Activated naive CD4-positive, alpha-beta T cell treated with anti-CD3 and anti-CD28 coated beads, Interleukin-2, amount 50 U/mL, for 24 hours (primary cell): Measurements from ENCODE around the gene DCUN1D2.
A peak's percentile ranks its signal among the peaks of the same experiment; 100 is the strongest.
"Not testable (repeated sequence)": the region's sequence is repeated elsewhere in the genome, so short reads cannot be mapped to it uniquely, and the experiment has no call there.

Source experiments
- H3K27ac Mint-ChIP-seq: one replicate; pipeline ENCODE4 v1.8.0; 2021; ENCODE audit warnings: mild to moderate bottlenecking, mixed read lengths
- H3K27me3 Mint-ChIP-seq: one replicate; pipeline ENCODE4 v1.8.0; 2021; ENCODE audit warnings: mixed read lengths
- H3K36me3 Mint-ChIP-seq: one replicate; pipeline ENCODE4 v1.8.0; 2021; ENCODE audit warnings: mixed read lengths
- H3K4me1 Mint-ChIP-seq: one replicate; pipeline ENCODE4 v1.8.0; 2021; ENCODE audit warnings: mixed read lengths
- H3K4me3 Mint-ChIP-seq: one replicate; pipeline ENCODE4 v1.8.0; 2021; ENCODE audit warnings: mild to moderate bottlenecking, mixed read lengths
- H3K9me3 Mint-ChIP-seq: one replicate; pipeline ENCODE4 v1.8.0; 2021; ENCODE audit warnings: mixed read lengths

DCUN1D2 gene

DNA sequence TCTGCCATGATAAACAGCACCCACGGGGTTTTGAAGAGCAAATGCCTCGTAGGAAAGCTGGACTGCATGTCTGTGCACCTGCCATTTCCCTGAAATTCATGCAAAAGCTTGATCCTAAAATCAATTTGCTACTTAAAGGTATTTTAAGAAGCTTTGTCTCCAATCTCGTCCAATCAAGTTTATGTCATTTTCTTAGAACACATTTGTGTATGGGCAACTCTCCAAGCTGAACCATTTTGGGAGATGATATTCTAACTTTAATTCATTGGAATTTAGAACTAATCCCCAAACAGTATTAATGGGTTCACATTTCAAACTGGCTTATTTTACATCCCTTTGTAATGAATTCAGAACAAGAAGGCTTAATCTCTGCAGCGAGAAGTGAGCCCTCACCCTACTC is 38.0 kb downstream of the DCUN1D2 start:
- H3K36me3 Mint-ChIP-seq = peaks cover 4% of the 10 kb centered on the region
- no peak overlapping the region for H3K27ac Mint-ChIP-seq
- no peak overlapping the region for H3K4me3 Mint-ChIP-seq
- no peaks in the 10 kb centered on the region for H3K27me3 Mint-ChIP-seq
- no peaks in the 10 kb centered on the region for H3K4me1 Mint-ChIP-seq
- H3K9me3 Mint-ChIP-seq = no peaks in the 10 kb centered on the region

- no peak overlapping the region for H3K4me3 Mint-ChIP-seq
- H3K27ac Mint-ChIP-seq = no peak overlapping the region
- H3K4me1 Mint-ChIP-seq = no peaks in the 10 kb centered on the region
- H3K36me3 Mint-ChIP-seq = peaks cover 4% of the 10 kb centered on the region
- no peaks in the 10 kb centered on the region for H3K27me3 Mint-ChIP-seq
- no peaks in the 10 kb centered on the region for H3K9me3 Mint-ChIP-seq
These were observed 38.5 kb downstream of the DCUN1D2 start for GRCh38 chr13:113451951-113452421.

DNA sequence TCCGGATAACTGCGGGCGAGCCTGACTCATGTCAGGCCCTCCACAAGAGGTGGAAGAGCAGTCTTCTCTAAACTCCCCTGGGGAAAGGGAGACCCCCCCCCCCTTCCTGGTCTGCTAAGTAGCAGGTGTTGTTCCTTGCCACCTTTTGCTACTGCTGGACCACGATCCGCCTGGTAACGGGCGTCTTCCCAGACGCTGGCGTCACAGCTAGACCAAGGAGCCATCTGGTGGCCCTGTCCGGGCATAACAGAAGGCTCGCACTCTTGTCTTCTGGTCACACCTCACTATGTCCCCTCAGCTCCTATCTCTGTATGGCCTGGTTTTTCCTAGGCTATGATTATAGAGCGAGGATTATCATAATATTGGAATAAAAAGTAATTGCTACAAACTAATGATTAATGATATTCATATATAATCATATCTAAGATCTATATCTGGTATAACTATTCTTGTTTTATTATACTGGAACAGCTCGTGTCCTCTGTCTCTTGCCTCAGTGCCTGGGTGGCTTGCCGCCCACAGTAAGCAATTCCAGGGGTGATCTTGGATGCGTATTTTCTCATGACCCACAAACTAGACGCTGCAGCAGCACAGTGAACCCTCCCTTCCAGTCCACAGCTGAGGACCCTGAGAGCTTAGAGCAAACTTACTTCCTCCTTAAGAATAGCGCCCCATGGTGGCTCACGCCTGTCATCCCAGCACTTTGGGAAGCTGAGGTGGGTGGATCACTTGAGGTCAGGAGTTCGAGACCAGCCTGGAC is 39.5 kb downstream of the DCUN1D2 start:
- not testable (repeated sequence) for H3K36me3 Mint-ChIP-seq, H3K27ac Mint-ChIP-seq, H3K9me3 Mint-ChIP-seq, H3K4me1 Mint-ChIP-seq, H3K4me3 Mint-ChIP-seq, H3K27me3 Mint-ChIP-seq

DNA sequence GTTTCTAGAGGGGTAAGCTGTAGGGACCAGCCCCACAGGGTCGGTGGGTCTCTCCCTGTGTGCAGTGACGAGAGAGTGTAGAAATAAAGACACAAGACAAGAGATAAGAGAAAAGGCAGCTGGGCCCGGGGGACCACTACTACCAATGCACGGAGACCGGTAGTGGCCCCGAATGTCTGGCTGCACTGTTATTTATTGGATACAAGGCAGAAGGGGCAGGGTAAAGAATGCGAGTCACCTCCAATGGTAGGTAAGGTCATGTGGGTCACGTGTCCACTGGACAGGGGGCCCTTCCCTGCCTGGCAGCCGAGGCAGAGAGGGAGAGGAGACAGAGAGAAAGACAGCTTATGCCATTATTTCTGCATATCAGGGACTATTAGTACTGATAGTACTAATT is 40.2 kb downstream of the DCUN1D2 start:
- not testable (repeated sequence) for H3K27me3 Mint-ChIP-seq, H3K4me1 Mint-ChIP-seq, H3K27ac Mint-ChIP-seq, H3K9me3 Mint-ChIP-seq, H3K36me3 Mint-ChIP-seq, H3K4me3 Mint-ChIP-seq

DNA sequence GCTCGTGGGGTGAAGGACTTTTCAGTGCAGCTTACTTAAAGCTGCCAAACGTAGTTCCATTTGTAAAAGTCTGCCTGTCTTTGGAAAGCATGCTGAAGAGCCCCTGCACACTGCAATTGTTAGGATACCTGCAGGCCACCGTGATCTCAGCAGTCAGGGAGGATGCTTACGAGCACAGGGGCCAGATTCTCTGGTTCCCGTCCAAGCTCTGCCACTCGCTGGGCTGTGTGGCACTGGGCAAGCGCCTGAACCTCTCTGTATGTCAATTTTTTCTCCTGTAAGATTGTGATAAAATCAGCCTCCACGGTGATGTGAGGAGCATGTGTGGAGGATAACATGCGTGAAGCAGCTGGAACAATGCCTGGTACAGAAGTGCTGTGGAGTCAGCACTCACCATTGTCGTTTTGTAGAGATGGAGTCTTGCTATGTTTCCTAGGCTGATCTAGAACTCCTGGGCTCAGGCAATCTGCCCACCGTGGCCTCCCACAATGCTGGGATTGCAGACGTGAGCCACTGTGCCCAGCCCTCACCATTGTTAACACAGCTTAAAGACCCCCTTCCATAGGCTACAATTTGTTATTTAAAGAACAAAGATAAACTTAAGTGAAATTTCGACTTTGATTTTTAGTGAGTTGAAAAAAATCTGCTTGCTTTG is 40.7 kb downstream of the DCUN1D2 start:
- H3K4me1 Mint-ChIP-seq = no peaks in the 10 kb centered on the region
- no peaks in the 10 kb centered on the region for H3K27me3 Mint-ChIP-seq
- H3K4me3 Mint-ChIP-seq = peak overlapping the region; percentile 68

DNA sequence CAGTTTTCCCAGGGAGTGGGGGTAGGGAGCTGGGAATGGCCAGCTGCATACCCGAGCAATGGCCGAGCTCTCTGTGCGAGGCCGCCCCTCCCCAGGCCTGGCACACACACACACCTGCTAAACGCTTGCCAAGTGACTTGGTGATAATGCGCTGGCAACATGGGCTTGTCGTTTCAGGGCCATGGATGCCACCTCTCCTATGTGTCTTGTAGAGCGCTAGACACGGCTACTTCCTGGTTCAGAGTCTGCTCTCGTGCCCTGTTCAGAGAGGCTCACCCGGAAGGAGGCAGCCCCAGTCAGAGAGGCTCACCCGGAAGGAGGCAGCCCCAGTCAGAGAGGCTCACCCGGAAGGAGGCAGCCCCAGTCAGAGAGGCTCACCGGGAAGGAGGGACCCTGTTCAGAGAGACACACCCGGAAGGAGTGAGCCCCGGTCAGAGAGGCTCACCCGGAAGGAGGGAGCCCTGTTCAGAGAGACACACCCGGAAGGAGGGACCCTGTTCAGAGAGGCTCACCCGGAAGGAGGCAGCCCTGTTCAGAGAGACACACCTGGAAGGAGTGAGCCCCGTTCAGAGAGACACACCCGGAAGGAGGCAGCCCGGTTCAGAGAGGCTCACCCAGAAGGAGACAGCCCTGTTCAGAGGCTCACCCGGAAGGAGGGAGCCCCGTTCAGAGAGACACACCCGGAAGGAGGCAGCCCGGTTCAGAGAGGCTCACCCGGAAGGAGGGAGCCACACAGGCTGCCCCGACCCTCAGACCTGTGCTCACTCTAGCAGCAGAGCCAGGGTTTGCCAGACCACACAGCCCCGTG is 41.4 kb downstream of the DCUN1D2 start:
- no peaks in the 10 kb centered on the region for H3K27me3 Mint-ChIP-seq
- peak overlapping the region; percentile 68 for H3K4me3 Mint-ChIP-seq
- H3K27ac Mint-ChIP-seq = peak overlapping the region; percentile 35
- peaks cover 3% of the 10 kb centered on the region for H3K36me3 Mint-ChIP-seq
- no peaks in the 10 kb centered on the region for H3K9me3 Mint-ChIP-seq
- H3K4me1 Mint-ChIP-seq = no peaks in the 10 kb centered on the region

More for the DNA sequence above, 40.7 kb downstream of the DCUN1D2 start:
- Mint-ChIP-seq H3K9me3 (no peaks in the 10 kb centered on the region), H3K27ac (peak overlapping the region; percentile 35), H3K36me3 (peaks cover 4% of the 10 kb centered on the region)

GRCh38 chr13:113448545-113448884 is 42.0 kb downstream of the DCUN1D2 start:
- Mint-ChIP-seq H3K27ac (peak overlapping the region; percentile 35), H3K27me3 (no peaks in the 10 kb centered on the region), H3K36me3 (no peaks in the 10 kb centered on the region), H3K9me3 (no peaks in the 10 kb centered on the region), H3K4me1 (no peaks in the 10 kb centered on the region), H3K4me3 (peak overlapping the region; percentile 68)

GRCh38 chr13:113447596-113447995 is 42.9 kb downstream of the DCUN1D2 start:
- no peaks in the 10 kb centered on the region for H3K4me1 Mint-ChIP-seq
- H3K4me3 Mint-ChIP-seq = no peak overlapping the region
- H3K36me3 Mint-ChIP-seq = peaks cover 3% of the 10 kb centered on the region
- H3K9me3 Mint-ChIP-seq = no peaks in the 10 kb centered on the region
- H3K27ac Mint-ChIP-seq = no peak overlapping the region
- H3K27me3 Mint-ChIP-seq = no peaks in the 10 kb centered on the region

DNA sequence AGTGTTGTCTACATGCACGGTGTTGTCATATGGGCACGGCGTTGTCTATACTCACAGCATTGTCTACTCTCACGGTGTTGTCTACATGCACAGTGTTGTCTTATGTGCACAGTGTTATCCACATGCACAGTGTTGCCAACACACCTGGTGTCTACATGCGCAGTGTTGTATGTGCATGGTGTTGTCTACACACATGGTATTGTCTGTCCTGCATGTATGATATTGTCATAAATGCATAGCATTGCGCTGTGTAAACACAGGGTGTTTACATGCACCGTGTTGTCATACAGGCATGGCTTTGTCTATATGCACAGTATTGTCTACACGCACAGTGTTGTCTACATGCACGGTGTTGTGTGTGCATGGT is 44.0 kb downstream of the DCUN1D2 start:
- H3K4me3 Mint-ChIP-seq = no peak overlapping the region
- no peak overlapping the region for H3K27ac Mint-ChIP-seq
- H3K4me1 Mint-ChIP-seq = no peaks in the 10 kb centered on the region
- H3K9me3 Mint-ChIP-seq = no peaks in the 10 kb centered on the region
- H3K36me3 Mint-ChIP-seq = peaks cover 5% of the 10 kb centered on the region
- no peaks in the 10 kb centered on the region for H3K27me3 Mint-ChIP-seq

GRCh38 chr13:113445791-113446487 is 44.6 kb downstream of the DCUN1D2 start:
- no peak overlapping the region for H3K27ac Mint-ChIP-seq
- H3K4me3 Mint-ChIP-seq = no peak overlapping the region
- H3K4me1 Mint-ChIP-seq = no peaks in the 10 kb centered on the region
- H3K9me3 Mint-ChIP-seq = no peaks in the 10 kb centered on the region
- H3K27me3 Mint-ChIP-seq = no peaks in the 10 kb centered on the region
- H3K36me3 Mint-ChIP-seq = peaks cover 5% of the 10 kb centered on the region

DNA sequence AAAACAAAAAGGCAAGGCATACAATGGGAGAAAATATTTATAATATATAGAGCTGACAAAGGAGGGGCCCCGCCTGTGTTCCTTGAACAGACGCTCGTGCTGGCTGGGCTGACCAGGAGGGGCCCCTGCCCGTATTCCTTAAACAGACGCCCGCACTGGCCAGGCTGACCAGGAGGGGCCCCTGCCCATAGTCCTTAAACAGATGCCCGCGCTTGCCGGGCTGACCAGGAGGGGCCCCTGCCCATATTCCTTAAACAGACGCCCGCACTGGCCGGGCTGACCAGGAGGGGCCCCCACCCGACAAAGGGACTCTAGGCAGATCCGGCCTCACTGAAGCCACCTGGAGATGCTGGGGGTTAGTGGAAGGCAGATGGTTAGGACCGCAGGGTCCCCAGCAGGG is 46.5 kb downstream of the DCUN1D2 start:
- no peaks in the 10 kb centered on the region for H3K4me1 Mint-ChIP-seq
- H3K36me3 Mint-ChIP-seq = peaks cover 5% of the 10 kb centered on the region
- no peak overlapping the region for H3K4me3 Mint-ChIP-seq
- H3K27ac Mint-ChIP-seq = no peak overlapping the region
- H3K9me3 Mint-ChIP-seq = no peaks in the 10 kb centered on the region
- H3K27me3 Mint-ChIP-seq = no peaks in the 10 kb centered on the region

DNA sequence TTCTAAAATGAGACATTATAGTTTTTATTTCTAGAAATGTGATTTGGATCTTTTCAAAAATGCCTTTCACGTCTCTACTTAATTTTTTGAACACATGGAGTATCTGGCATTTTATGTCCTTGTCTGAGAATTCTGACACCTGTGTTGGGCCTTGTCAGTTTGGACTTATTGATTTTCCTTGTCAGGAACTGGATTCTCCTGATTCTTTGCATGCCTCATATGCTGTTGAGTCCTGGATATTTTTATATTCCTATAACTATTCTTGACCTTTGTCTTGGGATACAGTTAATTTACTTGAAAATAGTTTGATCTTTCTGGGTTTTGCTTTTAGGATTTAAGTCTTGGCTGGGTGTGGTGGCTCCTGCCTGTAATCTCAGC is 47.5 kb downstream of the DCUN1D2 start:
- H3K9me3 Mint-ChIP-seq = no peaks in the 10 kb centered on the region
- H3K27me3 Mint-ChIP-seq = no peaks in the 10 kb centered on the region

DNA sequence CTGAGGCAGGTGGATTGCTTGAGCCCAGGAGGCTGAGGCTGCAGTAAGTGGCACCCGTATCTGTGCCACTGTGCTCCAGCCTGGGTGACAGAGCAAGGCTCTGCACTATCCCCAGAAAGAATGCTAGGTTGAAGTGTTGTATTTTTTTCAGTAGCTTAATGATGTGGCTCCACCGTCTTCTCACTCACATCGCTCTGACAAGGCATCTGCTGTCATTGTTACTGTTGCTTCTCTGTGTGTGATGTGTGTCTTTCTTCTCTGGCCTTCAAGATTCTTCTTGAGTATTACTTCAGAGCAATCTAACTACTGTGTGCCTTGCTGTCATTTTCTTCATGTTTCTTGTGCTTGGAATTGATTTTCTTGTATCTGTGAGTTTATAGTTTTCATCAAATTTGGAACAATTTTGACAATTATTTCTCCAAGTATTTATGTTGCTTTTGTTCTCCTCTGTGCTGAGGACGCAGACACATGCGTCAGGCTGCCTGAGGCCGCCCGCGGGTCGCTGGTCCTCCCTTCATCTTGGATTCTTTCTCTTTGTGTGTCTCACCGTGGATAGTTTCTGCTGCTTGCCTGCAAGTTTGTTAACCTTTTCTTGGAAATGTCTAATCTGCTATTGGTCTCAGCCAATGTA is 48.0 kb downstream of the DCUN1D2 start:
- H3K4me3 Mint-ChIP-seq = no peak overlapping the region
- peaks cover 5% of the 10 kb centered on the region for H3K36me3 Mint-ChIP-seq
- H3K4me1 Mint-ChIP-seq = no peaks in the 10 kb centered on the region
- no peaks in the 10 kb centered on the region for H3K9me3 Mint-ChIP-seq
- no peak overlapping the region for H3K27ac Mint-ChIP-seq
- H3K27me3 Mint-ChIP-seq = no peaks in the 10 kb centered on the region

More for the DNA sequence above, 47.5 kb downstream of the DCUN1D2 start:
- Mint-ChIP-seq H3K27ac (no peak overlapping the region), H3K4me1 (no peaks in the 10 kb centered on the region), H3K4me3 (no peak overlapping the region), H3K36me3 (peaks cover 5% of the 10 kb centered on the region)

DNA sequence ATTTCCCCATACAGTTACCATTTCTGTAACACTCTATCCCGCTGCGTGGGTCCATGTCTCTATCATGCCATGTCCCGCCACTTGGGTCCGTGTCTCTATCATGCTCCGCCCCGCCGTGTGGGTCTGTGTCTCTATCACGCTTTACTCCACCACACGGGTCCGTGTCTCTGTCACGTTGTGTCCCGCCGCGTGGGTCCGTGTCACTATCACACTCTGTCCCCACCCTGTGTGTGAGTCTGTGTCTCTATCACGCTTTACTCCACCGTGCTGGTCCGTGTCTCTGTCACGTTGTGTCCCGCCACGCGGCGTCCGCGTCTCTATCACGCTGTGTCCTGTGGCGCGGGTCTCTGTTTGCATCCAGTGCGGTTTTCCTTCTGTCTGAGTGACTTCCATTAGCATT is 48.9 kb downstream of the DCUN1D2 start:
- no peaks in the 10 kb centered on the region for H3K27me3 Mint-ChIP-seq
- no peaks in the 10 kb centered on the region for H3K4me1 Mint-ChIP-seq
- peaks cover 5% of the 10 kb centered on the region for H3K36me3 Mint-ChIP-seq
- no peak overlapping the region for H3K4me3 Mint-ChIP-seq
- no peaks in the 10 kb centered on the region for H3K9me3 Mint-ChIP-seq
- no peak overlapping the region for H3K27ac Mint-ChIP-seq

DNA sequence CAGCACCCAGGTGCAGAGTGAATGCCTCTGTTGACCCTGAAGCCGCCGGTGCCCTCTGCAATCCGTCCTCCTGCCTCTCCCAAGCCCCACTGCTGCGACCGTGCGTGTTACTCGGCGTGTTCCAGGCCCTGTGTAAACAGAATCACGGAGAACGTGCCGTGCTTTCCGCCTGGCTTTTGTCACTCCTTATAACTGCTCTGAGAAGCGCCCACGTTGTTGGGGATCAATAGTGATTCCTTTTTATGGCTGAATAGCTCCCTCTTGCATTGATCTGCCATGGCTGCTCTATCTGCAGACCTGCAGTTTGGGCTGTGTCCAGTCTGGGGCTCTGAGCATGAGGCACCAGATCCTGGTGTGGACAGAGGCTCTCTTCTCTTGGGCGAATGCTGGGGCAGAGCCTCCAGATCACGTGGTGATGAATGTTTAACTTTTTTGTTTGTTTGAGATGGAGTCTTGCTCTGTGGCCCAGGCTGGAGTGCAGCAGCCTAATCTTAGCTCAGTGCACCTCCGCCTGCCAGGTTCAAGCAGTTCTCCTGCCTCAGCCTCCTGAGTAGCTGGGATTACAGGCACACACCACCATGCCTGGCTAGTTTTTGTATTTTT is 53.0 kb downstream of the DCUN1D2 start:
- Mint-ChIP-seq H3K9me3 (no peaks in the 10 kb centered on the region), H3K27ac (no peak overlapping the region), H3K27me3 (no peaks in the 10 kb centered on the region), H3K4me1 (no peaks in the 10 kb centered on the region), H3K4me3 (no peak overlapping the region), H3K36me3 (peaks cover 2% of the 10 kb centered on the region)
